T-helper 2 cell treated with Interferon-gamma antibody and Interleukin-4, amounts not matched to agents 5 μg/mL and 100 μg/mL, for 36 hours (primary cell): ENCODE results near the gene ARL14EP.
A peak's percentile ranks its signal among the peaks of the same experiment; 100 is the strongest.

ENCODE experiments used
- DNase-seq: peaks from one replicate; pipeline ENCODE4 v3.0.0; 2021; ENCODE audit warnings: low spot score
- H3K27ac Mint-ChIP-seq: one replicate; pipeline ENCODE4 v1.8.0; 2021; ENCODE audit warnings: mild to moderate bottlenecking, mixed read lengths
- H3K27me3 Mint-ChIP-seq: one replicate; pipeline ENCODE4 v1.8.0; 2021; ENCODE audit warnings: low read depth, mixed read lengths
- H3K36me3 Mint-ChIP-seq: one replicate; pipeline ENCODE4 v1.8.0; 2021; ENCODE audit warnings: low read depth, mixed read lengths
- H3K4me1 Mint-ChIP-seq: one replicate; pipeline ENCODE4 v1.8.0; 2021; ENCODE audit warnings: low read depth, mixed read lengths
- H3K4me3 Mint-ChIP-seq: one replicate; pipeline ENCODE4 v1.8.0; 2022; ENCODE audit warnings: mild to moderate bottlenecking, moderate library complexity, mixed read lengths
- H3K9me3 Mint-ChIP-seq: one replicate; pipeline ENCODE4 v1.8.0; 2021; ENCODE audit warnings: mixed read lengths

ARL14EP gene

GRCh38 chr11:30312243-30312642 is 10.7 kb upstream of the ARL14EP start:
- no peak for DNase-seq
- H3K27ac Mint-ChIP-seq = no peak overlapping the region
- peaks cover 3% of the 10 kb centered on the region for H3K4me1 Mint-ChIP-seq
- H3K27me3 Mint-ChIP-seq = peaks cover 24% of the 10 kb centered on the region
- no peaks in the 10 kb centered on the region for H3K36me3 Mint-ChIP-seq
- H3K4me3 Mint-ChIP-seq = no peak overlapping the region
- H3K9me3 Mint-ChIP-seq = no peaks in the 10 kb centered on the region

GRCh38 chr11:30313580-30313979 is 9.3 kb upstream of the ARL14EP start:
- H3K36me3 Mint-ChIP-seq = no peaks in the 10 kb centered on the region
- peaks cover 6% of the 10 kb centered on the region for H3K4me1 Mint-ChIP-seq
- no peak overlapping the region for H3K27ac Mint-ChIP-seq
- peaks cover 23% of the 10 kb centered on the region for H3K27me3 Mint-ChIP-seq
- DNase-seq = no peak
- no peaks in the 10 kb centered on the region for H3K9me3 Mint-ChIP-seq
- H3K4me3 Mint-ChIP-seq = no peak overlapping the region

- H3K4me3 Mint-ChIP-seq = no peak overlapping the region
- no peaks in the 10 kb centered on the region for H3K9me3 Mint-ChIP-seq
- H3K27ac Mint-ChIP-seq = no peak overlapping the region
- peaks cover 6% of the 10 kb centered on the region for H3K4me1 Mint-ChIP-seq
- no peak for DNase-seq
- no peaks in the 10 kb centered on the region for H3K36me3 Mint-ChIP-seq
- peaks cover 17% of the 10 kb centered on the region for H3K27me3 Mint-ChIP-seq
Observed at GRCh38 chr11:30314625-30315024, 8.3 kb upstream of the ARL14EP start.

- Mint-ChIP-seq H3K4me1 (peaks cover 6% of the 10 kb centered on the region), H3K27ac (no peak overlapping the region), H3K36me3 (no peaks in the 10 kb centered on the region), H3K4me3 (no peak overlapping the region), H3K9me3 (no peaks in the 10 kb centered on the region), H3K27me3 (peaks cover 15% of the 10 kb centered on the region)
- DNase-seq = no peak
Observed at GRCh38 chr11:30316237-30316636, 6.7 kb upstream of the ARL14EP start.

GRCh38 chr11:30317030-30317429 is 5.9 kb upstream of the ARL14EP start:
- Mint-ChIP-seq H3K27me3 (peaks cover 14% of the 10 kb centered on the region), H3K4me3 (no peak overlapping the region), H3K9me3 (no peaks in the 10 kb centered on the region), H3K4me1 (peaks cover 6% of the 10 kb centered on the region), H3K36me3 (no peaks in the 10 kb centered on the region), H3K27ac (no peak overlapping the region)
- DNase-seq = no peak

GRCh38 chr11:30321321-30321720 is 1.6 kb upstream of the ARL14EP start:
- Mint-ChIP-seq H3K4me1 (peaks cover 26% of the 10 kb centered on the region), H3K27me3 (peaks cover 4% of the 10 kb centered on the region), H3K4me3 (no peak overlapping the region), H3K9me3 (no peaks in the 10 kb centered on the region), H3K36me3 (peaks cover 9% of the 10 kb centered on the region), H3K27ac (no peak overlapping the region)
- no peak for DNase-seq

- Mint-ChIP-seq H3K4me3 (peak overlapping the region; percentile 100), H3K36me3 (peaks cover 16% of the 10 kb centered on the region), H3K27ac (peak overlapping the region; percentile 99), H3K9me3 (no peaks in the 10 kb centered on the region), H3K4me1 (peaks cover 31% of the 10 kb centered on the region), H3K27me3 (peaks cover 4% of the 10 kb centered on the region)
- DNase-seq = no peak
Observed at GRCh38 chr11:30322191-30322590, 713 bp upstream of the ARL14EP start.

- H3K9me3 Mint-ChIP-seq = no peaks in the 10 kb centered on the region
- no peaks in the 10 kb centered on the region for H3K27me3 Mint-ChIP-seq
- peak overlapping the region; percentile 64 for H3K27ac Mint-ChIP-seq
- no peak for DNase-seq
- H3K4me3 Mint-ChIP-seq = peak overlapping the region; percentile 40
- H3K4me1 Mint-ChIP-seq = peaks cover 42% of the 10 kb centered on the region
- H3K36me3 Mint-ChIP-seq = peaks cover 25% of the 10 kb centered on the region
Observed at GRCh38 chr11:30326114-30326778, 3.3 kb downstream of the ARL14EP start.

GRCh38 chr11:30326906-30327305 is 4.0 kb downstream of the ARL14EP start:
- Mint-ChIP-seq H3K36me3 (peaks cover 28% of the 10 kb centered on the region), H3K27me3 (no peaks in the 10 kb centered on the region), H3K4me3 (peak overlapping the region; percentile 40), H3K9me3 (no peaks in the 10 kb centered on the region), H3K4me1 (peaks cover 42% of the 10 kb centered on the region), H3K27ac (peak overlapping the region; percentile 64)
- DNase-seq = no peak

- H3K27me3 Mint-ChIP-seq = no peaks in the 10 kb centered on the region
- no peaks in the 10 kb centered on the region for H3K9me3 Mint-ChIP-seq
- peak overlapping the region; percentile 43 for H3K4me3 Mint-ChIP-seq
- H3K36me3 Mint-ChIP-seq = peaks cover 34% of the 10 kb centered on the region
- H3K27ac Mint-ChIP-seq = no peak overlapping the region
- no peak for DNase-seq
- peaks cover 39% of the 10 kb centered on the region for H3K4me1 Mint-ChIP-seq
Observed at GRCh38 chr11:30328681-30329080, 5.8 kb downstream of the ARL14EP start.

GRCh38 chr11:30329150-30329940 is 6.4 kb downstream of the ARL14EP start:
- peaks cover 38% of the 10 kb centered on the region for H3K4me1 Mint-ChIP-seq
- no peak overlapping the region for H3K27ac Mint-ChIP-seq
- H3K4me3 Mint-ChIP-seq = no peak overlapping the region
- peaks cover 37% of the 10 kb centered on the region for H3K36me3 Mint-ChIP-seq
- DNase-seq = no peak
- no peaks in the 10 kb centered on the region for H3K9me3 Mint-ChIP-seq
- no peaks in the 10 kb centered on the region for H3K27me3 Mint-ChIP-seq

GRCh38 chr11:30333405-30333804 is 10.5 kb downstream of the ARL14EP start:
- Mint-ChIP-seq H3K4me3 (no peak overlapping the region), H3K27ac (no peak overlapping the region), H3K27me3 (no peaks in the 10 kb centered on the region), H3K4me1 (peaks cover 13% of the 10 kb centered on the region), H3K9me3 (no peaks in the 10 kb centered on the region), H3K36me3 (peaks cover 46% of the 10 kb centered on the region)
- no peak for DNase-seq

GRCh38 chr11:30342736-30343166 is 19.8 kb downstream of the ARL14EP start:
- Mint-ChIP-seq H3K36me3 (peaks cover 17% of the 10 kb centered on the region), H3K4me3 (no peak overlapping the region), H3K4me1 (peaks cover 3% of the 10 kb centered on the region), H3K27ac (no peak overlapping the region), H3K9me3 (no peaks in the 10 kb centered on the region), H3K27me3 (no peaks in the 10 kb centered on the region)
- no peak for DNase-seq

GRCh38 chr11:30344085-30344484 is 21.2 kb downstream of the ARL14EP start:
- no peaks in the 10 kb centered on the region for H3K27me3 Mint-ChIP-seq
- H3K4me3 Mint-ChIP-seq = no peak overlapping the region
- no peak overlapping the region for H3K27ac Mint-ChIP-seq
- DNase-seq = no peak
- H3K4me1 Mint-ChIP-seq = peaks cover 3% of the 10 kb centered on the region
- peaks cover 12% of the 10 kb centered on the region for H3K36me3 Mint-ChIP-seq
- no peaks in the 10 kb centered on the region for H3K9me3 Mint-ChIP-seq
